Endodermal cell (in vitro differentiated cells): ENCODE results near the gene TNFRSF25. TPM values are rescaled to one million over a fixed set of nuclear protein-coding genes. Genes with fewer than 3 reads are reported as not detected.

Experiments
- DNase-seq: peaks from one replicate; pipeline ENCODE4 v3.0.0-alpha.2; 2017
- H3K27ac ChIP-seq: 2 replicates; pipeline ENCODE4 v1.5.1; 2013; ENCODE audit warnings: mild to moderate bottlenecking, low read depth, low read length, moderate library complexity
- H3K27me3 ChIP-seq: 2 replicates; pipeline ENCODE4 v1.6.1; 2013; ENCODE audit warnings: mild to moderate bottlenecking, low read length, moderate library complexity; ENCODE audit not compliant: insufficient read depth, control insufficient read depth, poor library complexity, severe bottlenecking
- H3K36me3 ChIP-seq: 2 replicates; pipeline ENCODE4 v1.7.0; 2013; ENCODE audit warnings: mild to moderate bottlenecking, low read length, moderate library complexity; ENCODE audit not compliant: control insufficient read depth, insufficient read depth
- H3K4me1 ChIP-seq: one replicate; pipeline ENCODE4 v1.7.0; 2013; ENCODE audit warnings: low read length; ENCODE audit not compliant: control insufficient read depth, insufficient read depth
- H3K4me3 ChIP-seq: 2 replicates; pipeline ENCODE4 v1.5.1; 2013; ENCODE audit warnings: mild to moderate bottlenecking, low read length, moderate library complexity
- H3K9ac ChIP-seq: 2 replicates; pipeline ENCODE4 v1.6.1; 2013; ENCODE audit warnings: mild to moderate bottlenecking, low read length, moderate library complexity; ENCODE audit not compliant: poor library complexity, severe bottlenecking; ENCODE audit errors: extremely low read depth
- H3K9me3 ChIP-seq: 2 replicates; pipeline ENCODE4 v1.6.1; 2013; ENCODE audit warnings: mild to moderate bottlenecking, low read length, moderate library complexity; ENCODE audit not compliant: control insufficient read depth
- H3K27ac Mint-ChIP-seq: 2 replicates; pipeline ENCODE4 v1.8.0; 2020; ENCODE audit warnings: mixed read lengths
- H3K27me3 Mint-ChIP-seq: 2 replicates; pipeline ENCODE4 v1.8.0; 2021; ENCODE audit warnings: mild to moderate bottlenecking, mixed read lengths; ENCODE audit not compliant: insufficient read depth
- H3K36me3 Mint-ChIP-seq: 2 replicates; pipeline ENCODE4 v1.8.0; 2020; ENCODE audit warnings: low read depth, mixed read lengths
- H3K4me1 Mint-ChIP-seq: 2 replicates; pipeline ENCODE4 v1.8.0; 2020; ENCODE audit warnings: mixed read lengths
- H3K4me3 Mint-ChIP-seq: 2 replicates; pipeline ENCODE4 v1.8.0; 2020; ENCODE audit warnings: mild to moderate bottlenecking, moderate library complexity, mixed read lengths
- H3K9me3 Mint-ChIP-seq: 2 replicates; pipeline ENCODE4 v1.8.0; 2020; ENCODE audit warnings: mild to moderate bottlenecking, mixed read lengths
- CTCF ChIP-seq: fragments of 200-600 bp; sonication (generic); conservative IDR thresholded peaks from 2 replicates; pipeline ENCODE4 v1.5.0; 2021; ENCODE audit warnings: antibody characterized with exemption, mild to moderate bottlenecking
- WGBS, 2 experiments: methylation state at CpG; one replicate each; pipeline versions ENCODE4 v1.1.5 to v1.1.7; 2013; ENCODE audit warnings: missing lambda C conversion rate in 2 of 2, mixed read lengths in 1 of 2; ENCODE audit not compliant: insufficient coverage in 1 of 2, insufficient read length in 1 of 2; 5-methylcytosine and 5-hydroxymethylcytosine counted together
- total RNA-seq, 2 donors: library from RNA; stranded (reverse); fragmentation: NEBNext Ultra II Directional in 1 of 2; extraction: Animal tissue kit (Norgen Biotek cat#: 25700) in 1 of 2; gene quantifications; 2 replicates in 1 of 2; 3 replicates in 1 of 2; pipeline ENCODE4 v1.2.1, GENCODE V29; 2021

The TNFRSF25 gene
- total RNA-seq, 2 donors from 2014 or later, result 25.9 to 26.9 TPM

- H3K4me1 Mint-ChIP-seq, result peaks cover 1% of the 10 kb centered on the region
- H3K27me3 Mint-ChIP-seq, result peaks cover 45% of the 10 kb centered on the region
- WGBS, 2 experiments, result 81 to 84% methylated on average over 5 to 15 of the region's 19 CpGs
- Histone ChIP-seq H3K27ac (no peak overlapping the region), H3K9me3 (no peaks in the 10 kb centered on the region), H3K4me3 (no peak overlapping the region), H3K36me3 (no peaks in the 10 kb centered on the region), H3K27me3 (peaks cover 62% of the 10 kb centered on the region), H3K9ac (no peak overlapping the region), H3K4me1 (no peaks in the 10 kb centered on the region)
- peak; percentile 88 for DNase-seq
- H3K36me3 Mint-ChIP-seq, result no peaks in the 10 kb centered on the region
- no peak overlapping the region for H3K4me3 Mint-ChIP-seq
- no peak overlapping the region for H3K27ac Mint-ChIP-seq
- TF ChIP-seq CTCF, result peak; percentile 71
- H3K9me3 Mint-ChIP-seq, result no peaks in the 10 kb centered on the region
These were observed 20.8 kb downstream of the TNFRSF25 start for GRCh38 chr1:6445062-6445763.

GRCh38 chr1:6444377-6444776 lies 21.6 kb downstream of the TNFRSF25 start:
- H3K9me3 Mint-ChIP-seq, result no peaks in the 10 kb centered on the region
- no peak for DNase-seq
- H3K27me3 Mint-ChIP-seq, result peaks cover 44% of the 10 kb centered on the region
- Histone ChIP-seq H3K4me1 (no peaks in the 10 kb centered on the region), H3K9me3 (no peaks in the 10 kb centered on the region), H3K27ac (no peak overlapping the region), H3K27me3 (peaks cover 62% of the 10 kb centered on the region), H3K4me3 (no peak overlapping the region), H3K36me3 (no peaks in the 10 kb centered on the region), H3K9ac (no peak overlapping the region)
- H3K4me3 Mint-ChIP-seq, result no peak overlapping the region
- WGBS, 2 experiments, result 92 to 95% methylated on average over 10 to 15 of the region's 15 CpGs
- no peaks in the 10 kb centered on the region for H3K36me3 Mint-ChIP-seq
- no peak overlapping the region for H3K27ac Mint-ChIP-seq
- TF ChIP-seq CTCF, result no peak
- peaks cover 1% of the 10 kb centered on the region for H3K4me1 Mint-ChIP-seq

GRCh38 chr1:6443339-6444115 lies 22.4 kb downstream of the TNFRSF25 start:
- Mint-ChIP-seq H3K4me3 (no peak overlapping the region), H3K27me3 (peaks cover 44% of the 10 kb centered on the region), H3K9me3 (no peaks in the 10 kb centered on the region), H3K36me3 (no peaks in the 10 kb centered on the region), H3K4me1 (peaks cover 1% of the 10 kb centered on the region), H3K27ac (no peak overlapping the region)
- Histone ChIP-seq H3K4me1 (no peaks in the 10 kb centered on the region), H3K9me3 (no peaks in the 10 kb centered on the region), H3K9ac (no peak overlapping the region), H3K4me3 (no peak overlapping the region), H3K27ac (no peak overlapping the region), H3K36me3 (no peaks in the 10 kb centered on the region), H3K27me3 (peaks cover 59% of the 10 kb centered on the region)
- DNase-seq, result no peak
- 93 to 97% methylated on average over 15 to 21 of the region's 21 CpGs for WGBS, 2 experiments
- TF ChIP-seq CTCF, result no peak
